HG03060 (cell line): ENCODE data around the gene HSPD1.

Experiments
- ATAC-seq: cut with Tn5 transposase; IDR thresholded peaks from one replicate; pipeline ENCODE4 v1.9.1; 2021; ENCODE audit warnings: low read depth, moderate number of reproducible peaks; ENCODE audit not compliant: unreplicated experiment

The HSPD1 gene

GRCh38 chr2:197446844-197447243, 52.8 kb downstream of the HSPD1 start:
- ATAC-seq = no peak

- no peak for ATAC-seq
Observed at GRCh38 chr2:197445746-197446145, 53.9 kb downstream of the HSPD1 start.

- no peak for ATAC-seq
Observed at GRCh38 chr2:197442857-197443256, 56.8 kb downstream of the HSPD1 start.

- ATAC-seq = no peak
Observed at GRCh38 chr2:197437380-197437779, 62.3 kb downstream of the HSPD1 start.
